Smooth muscle cell (in vitro differentiated cells): ENCODE measurements around the gene GPATCH2L. TPM values are rescaled to one million over a fixed set of nuclear protein-coding genes. Genes with fewer than 3 reads are reported as not detected.

Experiments used
- DNase-seq: peaks from one replicate; lab custom pipeline; 2025; ENCODE audit not compliant: unreplicated experiment; lab: John Stamatoyannopoulos, UW
- H2AFZ ChIP-seq: fragments of 200-600 bp; sonication (generic); 2 replicates; pipeline ENCODE4 v1.6.0; 2016; ENCODE audit warnings: antibody characterized with exemption, low read depth, mild to moderate bottlenecking
- H3F3A ChIP-seq: fragments of 200-600 bp; sonication (generic); 2 replicates; pipeline ENCODE4 v1.6.0; 2017; ENCODE audit warnings: antibody characterized with exemption, low read depth
- H3K27ac ChIP-seq: fragments of 200-600 bp; sonication (generic); 2 replicates; pipeline ENCODE4 v1.5.1; 2016; ENCODE audit warnings: low read depth, mild to moderate bottlenecking
- H3K27me3 ChIP-seq: fragments of 200-600 bp; sonication (generic); 2 replicates; pipeline ENCODE4 v1.6.1; 2016; ENCODE audit warnings: low read depth, mild to moderate bottlenecking
- H3K36me3 ChIP-seq: fragments of 200-600 bp; sonication (generic); 2 replicates; pipeline ENCODE4 v1.5.1; 2016; ENCODE audit warnings: low read depth
- H3K4me1 ChIP-seq: fragments of 200-600 bp; sonication (generic); 2 replicates; pipeline ENCODE4 v1.5.1; 2016; ENCODE audit warnings: low read depth
- H3K4me2 ChIP-seq: fragments of 200-600 bp; sonication (generic); 2 replicates; pipeline ENCODE4 v1.6.0; 2016; ENCODE audit warnings: mild to moderate bottlenecking
- H3K4me3 ChIP-seq: fragments of 200-600 bp; sonication (generic); 2 replicates; pipeline ENCODE4 v1.5.1; 2016; ENCODE audit warnings: mild to moderate bottlenecking
- H3K79me2 ChIP-seq: fragments of 200-600 bp; sonication (generic); 2 replicates; pipeline ENCODE4 v1.6.0; 2016; ENCODE audit warnings: low read depth, mild to moderate bottlenecking
- H3K9ac ChIP-seq: fragments of 200-600 bp; sonication (generic); 2 replicates; pipeline ENCODE4 v1.6.0; 2016; ENCODE audit warnings: low read depth
- H3K9me3 ChIP-seq: fragments of 200-600 bp; sonication (generic); replicated peaks from 2 replicates; pipeline ENCODE4 v1.5.1; 2016; ENCODE audit warnings: low read depth
- H4K20me1 ChIP-seq: fragments of 200-600 bp; sonication (generic); 2 replicates; pipeline ENCODE4 v1.6.0; 2016; ENCODE audit warnings: low read depth
- WGBS: methylation state at CpG from one replicate; pipeline ENCODE4 v1.1.7; 2016; ENCODE audit warnings: low lambda C conversion rate; 5-methylcytosine and 5-hydroxymethylcytosine counted together
- polyA plus RNA-seq: library from polyadenylated mRNA; unstranded; fragments of >200 nt; fragmentation: Nextera tagmentation; extraction: Ambion mirVana; gene quantifications from 2 replicates; pipeline ENCODE4 v1.2.1, GENCODE V29; 2016
- total RNA-seq: library from RNA; depleted of rRNA; stranded (reverse); fragments of >200 nt; gene quantifications from 2 replicates; pipeline ENCODE4 v1.2.3, GENCODE V29; 2014
- TF ChIP-seq, protein P1 (sequence below): fragments of 200-600 bp; sonication (generic); IDR thresholded peaks from 2 replicates; pipeline ENCODE4 v1.5.1; 2017; ENCODE audit warnings: borderline replicate concordance, mild to moderate bottlenecking, antibody characterized with exemption; ENCODE audit not compliant: insufficient read depth, poor library complexity, severe bottlenecking

The GPATCH2L gene
- total and polyA plus RNA-seq, 2 experiments from 2014 or later = 14.5 to 53.4 TPM

DNA sequence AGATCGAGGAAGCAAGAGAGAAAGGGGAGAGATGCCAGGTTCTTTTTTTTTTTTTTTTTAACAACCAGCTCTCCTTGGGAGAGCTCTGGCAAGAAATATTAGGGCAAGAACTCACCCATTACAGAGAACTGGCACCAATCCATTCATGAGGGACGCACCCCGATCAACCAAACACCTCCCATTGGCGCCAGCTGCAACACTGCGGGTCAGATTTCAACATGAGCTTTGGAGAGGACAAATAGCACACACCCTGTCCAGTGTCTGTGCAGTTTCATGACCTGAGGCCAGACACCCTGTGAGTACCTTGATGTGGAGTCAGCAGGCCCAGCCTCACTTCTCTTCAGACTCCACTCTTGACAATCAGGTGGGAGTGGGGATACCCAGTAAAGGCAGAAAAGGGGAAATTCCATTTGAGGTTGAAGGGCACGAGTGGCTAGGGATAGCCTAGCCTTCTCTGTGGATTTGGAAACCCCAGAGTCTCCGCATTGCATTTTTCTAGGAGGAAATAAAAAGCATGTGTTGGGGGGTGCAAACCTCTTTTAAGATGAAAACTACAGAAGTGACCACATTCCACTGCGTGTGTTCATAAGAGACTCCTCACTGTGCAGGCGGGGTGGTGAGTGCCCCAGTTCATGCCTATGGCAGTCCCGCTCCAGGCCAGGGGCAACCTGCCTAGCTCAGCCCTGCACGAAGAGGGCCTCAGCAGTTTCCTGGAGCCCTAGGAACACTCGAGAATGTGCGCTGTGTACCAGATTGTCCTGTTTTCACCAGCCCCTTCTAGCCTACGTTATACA is 42.4 kb upstream of the GPATCH2L start:
- H3K4me1 ChIP-seq = peaks cover 10% of the 10 kb centered on the region
- no peaks in the 10 kb centered on the region for H3K9me3 ChIP-seq
- no peak overlapping the region for H2AFZ ChIP-seq
- no peaks in the 10 kb centered on the region for H4K20me1 ChIP-seq
- TF ChIP-seq, protein P1, sequence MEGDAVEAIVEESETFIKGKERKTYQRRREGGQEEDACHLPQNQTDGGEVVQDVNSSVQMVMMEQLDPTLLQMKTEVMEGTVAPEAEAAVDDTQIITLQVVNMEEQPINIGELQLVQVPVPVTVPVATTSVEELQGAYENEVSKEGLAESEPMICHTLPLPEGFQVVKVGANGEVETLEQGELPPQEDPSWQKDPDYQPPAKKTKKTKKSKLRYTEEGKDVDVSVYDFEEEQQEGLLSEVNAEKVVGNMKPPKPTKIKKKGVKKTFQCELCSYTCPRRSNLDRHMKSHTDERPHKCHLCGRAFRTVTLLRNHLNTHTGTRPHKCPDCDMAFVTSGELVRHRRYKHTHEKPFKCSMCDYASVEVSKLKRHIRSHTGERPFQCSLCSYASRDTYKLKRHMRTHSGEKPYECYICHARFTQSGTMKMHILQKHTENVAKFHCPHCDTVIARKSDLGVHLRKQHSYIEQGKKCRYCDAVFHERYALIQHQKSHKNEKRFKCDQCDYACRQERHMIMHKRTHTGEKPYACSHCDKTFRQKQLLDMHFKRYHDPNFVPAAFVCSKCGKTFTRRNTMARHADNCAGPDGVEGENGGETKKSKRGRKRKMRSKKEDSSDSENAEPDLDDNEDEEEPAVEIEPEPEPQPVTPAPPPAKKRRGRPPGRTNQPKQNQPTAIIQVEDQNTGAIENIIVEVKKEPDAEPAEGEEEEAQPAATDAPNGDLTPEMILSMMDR = no peak
- H3K27ac ChIP-seq = no peak overlapping the region
- no peak overlapping the region for H3K4me3 ChIP-seq
- H3K27me3 ChIP-seq = no peaks in the 10 kb centered on the region
- DNase-seq = no peak
- H3K36me3 ChIP-seq = no peaks in the 10 kb centered on the region
- 90% methylated on average over 14 of the region's 14 CpGs for WGBS
- H3F3A ChIP-seq = no peaks in the 10 kb centered on the region
- no peak overlapping the region for H3K4me2 ChIP-seq
- no peak overlapping the region for H3K9ac ChIP-seq
- no peaks in the 10 kb centered on the region for H3K79me2 ChIP-seq

DNA sequence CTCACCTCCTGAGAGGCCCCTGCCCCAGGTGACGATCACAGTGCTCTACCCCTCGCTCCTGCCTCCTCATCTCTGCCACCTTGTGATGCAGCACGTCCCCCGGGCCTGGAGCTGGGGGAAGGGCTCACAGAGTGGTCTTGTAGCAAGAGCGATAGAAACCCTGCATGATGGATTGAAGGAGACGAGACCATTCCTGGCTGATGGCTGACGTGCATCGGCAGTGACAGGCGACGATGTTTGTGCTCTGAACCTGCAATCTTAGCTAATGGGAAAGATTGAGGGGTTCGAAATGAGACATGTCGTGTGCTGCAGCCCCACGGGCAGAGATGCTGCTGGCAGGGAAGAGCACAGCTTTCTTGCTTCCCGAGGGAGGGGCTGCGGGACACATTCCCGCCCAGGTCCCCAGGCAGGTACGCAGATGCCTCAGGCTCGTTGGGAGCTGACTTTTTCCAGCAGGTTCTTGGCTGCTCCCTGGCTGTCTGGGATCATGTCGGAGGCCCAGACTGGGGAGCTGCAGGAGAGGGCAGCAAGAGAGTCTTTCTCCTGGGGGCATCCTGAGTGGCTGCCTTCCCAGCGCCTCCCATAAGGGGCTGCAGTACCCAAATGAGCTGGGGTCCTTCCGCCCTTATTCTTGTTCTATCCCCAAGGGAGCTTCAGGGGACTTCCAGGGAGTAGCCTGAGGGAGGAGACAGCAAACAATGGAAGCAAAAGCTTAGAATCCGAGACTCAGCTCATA is 38.7 kb upstream of the GPATCH2L start:
- Histone ChIP-seq H3K4me1 (peaks cover 10% of the 10 kb centered on the region), H3K9me3 (no peaks in the 10 kb centered on the region), H2AFZ (no peak overlapping the region), H3K4me3 (no peak overlapping the region), H3K4me2 (no peak overlapping the region), H3K79me2 (no peaks in the 10 kb centered on the region), H3F3A (no peaks in the 10 kb centered on the region), H4K20me1 (no peaks in the 10 kb centered on the region), H3K9ac (no peak overlapping the region), H3K27me3 (no peaks in the 10 kb centered on the region), H3K36me3 (no peaks in the 10 kb centered on the region), H3K27ac (no peak overlapping the region)
- TF ChIP-seq, protein P1 = no peak
- DNase-seq = no peak
- 67% methylated on average over 22 of the region's 22 CpGs for WGBS

DNA sequence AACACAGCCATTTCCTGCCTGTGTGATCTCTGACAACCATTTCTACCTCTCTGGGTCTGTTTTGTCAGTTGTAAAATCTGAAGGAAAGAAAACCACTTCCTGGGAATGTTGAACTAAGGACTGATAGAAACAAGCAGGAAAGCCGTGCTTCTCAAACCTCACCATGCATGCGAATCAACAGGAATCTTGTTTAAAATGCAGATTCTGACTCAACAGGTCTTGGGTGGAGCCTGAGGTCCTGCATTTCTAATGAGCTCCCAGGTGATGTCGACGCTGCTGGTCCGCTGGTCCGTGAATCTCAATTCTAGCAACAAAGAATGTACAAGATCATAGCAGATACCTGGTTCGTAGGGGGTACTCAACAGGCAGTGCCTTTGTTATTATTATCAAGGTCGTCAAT is 38.0 kb upstream of the GPATCH2L start:
- Histone ChIP-seq H3K9me3 (no peaks in the 10 kb centered on the region), H2AFZ (no peak overlapping the region), H3F3A (no peaks in the 10 kb centered on the region), H3K9ac (no peak overlapping the region), H3K4me2 (no peak overlapping the region), H3K4me1 (peaks cover 10% of the 10 kb centered on the region), H3K79me2 (no peaks in the 10 kb centered on the region), H3K4me3 (no peak overlapping the region), H4K20me1 (no peaks in the 10 kb centered on the region), H3K36me3 (no peaks in the 10 kb centered on the region), H3K27ac (no peak overlapping the region), H3K27me3 (no peaks in the 10 kb centered on the region)
- TF ChIP-seq, protein P1 = no peak
- WGBS = 33% methylated on average over 8 of the region's 8 CpGs
- no peak for DNase-seq
